Measurements from ENCODE around the gene POLL. TPM values are rescaled to one million over a fixed set of nuclear protein-coding genes. Genes with fewer than 3 reads are reported as not detected.

POLL gene
- total and polyA plus RNA-seq, 2 donors (not counting 3 experiments of a cell fraction or from before 2014, with no cell fraction given), result 34.3 to 42.3 TPM

DNA sequence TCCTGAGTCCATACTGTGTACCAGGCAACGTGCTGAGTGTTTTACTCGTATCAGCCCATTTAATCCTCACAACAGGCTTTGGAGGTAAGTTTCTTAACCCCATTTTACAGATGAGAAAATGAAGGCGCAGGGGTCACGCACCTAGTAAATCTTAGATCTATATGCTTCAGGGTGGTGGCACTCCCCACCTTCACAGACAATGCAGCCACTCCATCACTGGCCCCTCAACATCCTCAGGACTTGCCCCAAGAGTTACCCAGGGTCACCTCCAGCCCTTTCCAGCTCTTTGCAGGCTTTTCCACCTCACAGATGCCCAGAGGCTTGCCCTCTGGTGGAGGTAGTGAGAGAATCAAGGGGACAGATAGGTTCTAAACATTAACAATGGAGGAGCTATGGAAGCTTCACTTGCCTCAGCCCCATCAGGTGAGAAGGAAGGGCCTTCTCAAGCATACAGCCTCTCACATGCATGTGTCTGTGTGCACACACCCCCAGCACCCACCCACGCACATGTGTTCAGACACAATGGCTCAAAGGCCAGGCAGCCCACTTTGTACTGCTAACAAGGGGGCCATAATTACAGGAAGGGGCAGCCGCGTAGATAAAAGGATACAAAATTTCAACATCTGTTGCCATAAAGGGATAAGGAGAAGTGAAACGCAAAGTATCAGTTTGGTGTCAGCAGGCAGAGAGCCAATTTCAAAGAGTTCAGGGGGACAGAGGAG is 29.2 kb upstream of the POLL start:
- no peak overlapping the region for H2AFZ ChIP-seq (ENCODE audit: low read depth, low read length)
- H3K4me3 ChIP-seq (replicated peaks in 1 of 3; ENCODE audit: insufficient read depth in 1 of 3, low read depth in 1 of 3, low read length in 3 of 3), result no peak overlapping the region
- H3K36me3 ChIP-seq (ENCODE audit: control insufficient read depth in 2 of 2, extremely low read depth in 1 of 2, insufficient read depth in 2 of 2, low read length in 2 of 2), result peaks cover 0 to 4% of the 10 kb centered on the region in 2 experiments
- no peaks in the 10 kb centered on the region for H3K27me3 ChIP-seq (ENCODE audit: control insufficient read depth in 2 of 2, insufficient read depth in 2 of 2, low read length in 2 of 2)
- DNase-seq (ENCODE audit: low read depth, low spot score) (no peak), FAIRE-seq (no peak)
- BruUV-seq (replicated peaks), result no TSS peak
- intact Hi-C loops (cut with micrococcal nuclease), result no loop called here
- dilution Hi-C loops (cut with MboI; ENCODE audit: extremely low pct_ligation_motif_present, low sequenced_read_pairs), result no loop called here
- no peak overlapping the region for H3K4me2 ChIP-seq (ENCODE audit: insufficient read depth, low read length)
- H4K20me1 ChIP-seq (replicated peaks; ENCODE audit: control insufficient read depth, extremely low read depth, insufficient read depth, low read length), result no peaks in the 10 kb centered on the region
- H3K9ac ChIP-seq (replicated peaks; ENCODE audit: extremely low read depth, insufficient read depth, low read length), result no peak overlapping the region
- no peak for TF ChIP-seq EZH2 (IDR thresholded peaks at IDR 0.05; ENCODE audit: borderline replicate concordance, low read depth, low read length, severe bottlenecking)
- no peak for TF ChIP-seq GATA2 (IDR thresholded peaks at IDR 0.05; ENCODE audit: insufficient read depth, insufficient read length, low read depth, low read length)
- TF ChIP-seq FOS (IDR thresholded peaks at IDR 0.05; ENCODE audit: borderline replicate concordance, insufficient read depth, low read length), result no peak
- no peak overlapping the region for H3K27ac ChIP-seq (ENCODE audit: insufficient read depth, low read depth, low read length)
- H3K4me1 ChIP-seq (ENCODE audit: control insufficient read depth, extremely low read depth, insufficient read depth, low read length), result no peaks in the 10 kb centered on the region
- H3K79me2 ChIP-seq (ENCODE audit: control insufficient read depth, insufficient read depth, low read length), result no peaks in the 10 kb centered on the region
- no peaks in the 10 kb centered on the region for H3K9me1 ChIP-seq (replicated peaks; ENCODE audit: control insufficient read depth, extremely low read depth, insufficient read depth, low read length)
- ChIA-PET CTCF (interaction anchor here (0.5 to 2.1 kb wide), 4 partner anchors 9 to 933 kb away, joined by 3 to 19 read pairs (median 4); no protein-coding TSS in a partner anchor), POLR2A (no interaction called here)
- no peaks in the 10 kb centered on the region for H3K9me3 ChIP-seq (replicated peaks; ENCODE audit: control insufficient read depth, insufficient read depth, low read length)

GRCh38 chr10:101616415-101617101 is 28.5 kb upstream of the POLL start:
- Histone ChIP-seq H3K4me1 (ENCODE audit: control insufficient read depth, extremely low read depth, insufficient read depth, low read length) (no peaks in the 10 kb centered on the region), H3K79me2 (ENCODE audit: control insufficient read depth, insufficient read depth, low read length) (no peaks in the 10 kb centered on the region), H2AFZ (ENCODE audit: low read depth, low read length) (no peak overlapping the region), H3K9me1 (replicated peaks; ENCODE audit: control insufficient read depth, extremely low read depth, insufficient read depth, low read length) (no peaks in the 10 kb centered on the region), H3K27ac (ENCODE audit: insufficient read depth, low read depth, low read length) (no peak overlapping the region), H3K4me2 (ENCODE audit: insufficient read depth, low read length) (no peak overlapping the region), H3K4me3 (replicated peaks in 1 of 3; ENCODE audit: insufficient read depth in 1 of 3, low read depth in 1 of 3, low read length in 3 of 3) (no peak overlapping the region), H4K20me1 (replicated peaks; ENCODE audit: control insufficient read depth, extremely low read depth, insufficient read depth, low read length) (no peaks in the 10 kb centered on the region), H3K9ac (replicated peaks; ENCODE audit: extremely low read depth, insufficient read depth, low read length) (no peak overlapping the region), H3K36me3 (ENCODE audit: control insufficient read depth in 2 of 2, extremely low read depth in 1 of 2, insufficient read depth in 2 of 2, low read length in 2 of 2) (peaks cover 0 to 4% of the 10 kb centered on the region in 2 experiments), H3K9me3 (replicated peaks; ENCODE audit: control insufficient read depth, insufficient read depth, low read length) (no peaks in the 10 kb centered on the region), H3K27me3 (ENCODE audit: control insufficient read depth in 2 of 2, insufficient read depth in 2 of 2, low read length in 2 of 2) (no peaks in the 10 kb centered on the region)
- FAIRE-seq (no peak), DNase-seq (ENCODE audit: low read depth, low spot score) (no peak)
- BruUV-seq (replicated peaks), result no TSS peak
- CTCF ChIA-PET, result interaction anchor here (0.5 to 2.1 kb wide), 5 partner anchors 8 to 932 kb away, joined by 3 to 19 read pairs (median 4); no protein-coding TSS in a partner anchor
- TF ChIP-seq, protein P1, sequence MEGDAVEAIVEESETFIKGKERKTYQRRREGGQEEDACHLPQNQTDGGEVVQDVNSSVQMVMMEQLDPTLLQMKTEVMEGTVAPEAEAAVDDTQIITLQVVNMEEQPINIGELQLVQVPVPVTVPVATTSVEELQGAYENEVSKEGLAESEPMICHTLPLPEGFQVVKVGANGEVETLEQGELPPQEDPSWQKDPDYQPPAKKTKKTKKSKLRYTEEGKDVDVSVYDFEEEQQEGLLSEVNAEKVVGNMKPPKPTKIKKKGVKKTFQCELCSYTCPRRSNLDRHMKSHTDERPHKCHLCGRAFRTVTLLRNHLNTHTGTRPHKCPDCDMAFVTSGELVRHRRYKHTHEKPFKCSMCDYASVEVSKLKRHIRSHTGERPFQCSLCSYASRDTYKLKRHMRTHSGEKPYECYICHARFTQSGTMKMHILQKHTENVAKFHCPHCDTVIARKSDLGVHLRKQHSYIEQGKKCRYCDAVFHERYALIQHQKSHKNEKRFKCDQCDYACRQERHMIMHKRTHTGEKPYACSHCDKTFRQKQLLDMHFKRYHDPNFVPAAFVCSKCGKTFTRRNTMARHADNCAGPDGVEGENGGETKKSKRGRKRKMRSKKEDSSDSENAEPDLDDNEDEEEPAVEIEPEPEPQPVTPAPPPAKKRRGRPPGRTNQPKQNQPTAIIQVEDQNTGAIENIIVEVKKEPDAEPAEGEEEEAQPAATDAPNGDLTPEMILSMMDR (IDR thresholded peaks at IDR 0.05; ENCODE audit: extremely low read depth in 1 of 2, insufficient read depth in 1 of 2, low read depth in 1 of 2, low read length in 2 of 2), result no peak
- TF ChIP-seq POLR2AphosphoS5 (IDR thresholded peaks at IDR 0.05; ENCODE audit: insufficient read depth, low read depth, low read length), result no peak
- no peak for TF ChIP-seq MYC (IDR thresholded peaks at IDR 0.05; ENCODE audit: low read depth, low read length)
- POLR2A ChIA-PET, result no interaction called here
- dilution Hi-C loops (cut with MboI; ENCODE audit: extremely low pct_ligation_motif_present, low sequenced_read_pairs) (no loop called here), intact Hi-C loops (cut with micrococcal nuclease) (no loop called here)

Measured in endothelial cell of umbilical vein (primary cell).